A549 (cell line): ENCODE results near the gene CENPL.
"Not testable (repeated sequence)": the region's sequence is repeated elsewhere in the genome, so short reads cannot be mapped to it uniquely, and the experiment has no call there.

ENCODE experiments used
- CEBPB ChIP-seq, 2 experiments: fragments of >200 bp in 1 of 2; sonication (Bioruptor Twin) in 1 of 2; formaldehyde crosslinking in 1 of 2; IDR thresholded peaks; 2 replicates each; pipeline ENCODE4 v1.6.1; 2012 to 2016
- CTCF ChIP-seq: fragments of >200 bp; sonication (Bioruptor Twin); formaldehyde crosslinking; IDR thresholded peaks from 3 replicates; pipeline ENCODE4 v1.5.1; 2016
- HEYL ChIP-seq: fragments of 250-450 bp; sonication (Bioruptor Pico); IDR thresholded peaks from 2 replicates; pipeline ENCODE4 v1.8.0; 2021; ENCODE audit warnings: mild to moderate bottlenecking, moderate library complexity
- MAX ChIP-seq: IDR thresholded peaks from 2 replicates; pipeline ENCODE4 v1.6.1; 2012
- MAZ ChIP-seq: fragments of 150-350 bp; IDR thresholded peaks from 2 replicates; pipeline ENCODE4 v1.6.1; 2014; ENCODE audit warnings: antibody characterized with exemption, low read depth, low read length, borderline replicate concordance
- NR3C1 ChIP-seq: fragments of >200 bp; sonication (Bioruptor Twin); formaldehyde crosslinking; IDR thresholded peaks from 3 replicates; pipeline ENCODE4 v1.6.1; 2017
- POLR2A ChIP-seq: IDR thresholded peaks from 2 replicates; pipeline ENCODE4 v1.6.1; 2012; ENCODE audit warnings: mild to moderate bottlenecking, low read length
- POLR2AphosphoS2 ChIP-seq: conservative IDR thresholded peaks from 2 replicates; pipeline ENCODE4 v1.6.1; 2012; ENCODE audit warnings: low read length, improper control_type of control experiment, inconsistent platforms
- RNF2 ChIP-seq: fragments of 200-600 bp; sonication (generic); IDR thresholded peaks from 2 replicates; pipeline ENCODE4 v1.6.1; 2016; ENCODE audit warnings: low read depth, mild to moderate bottlenecking, antibody characterized with exemption, moderate library complexity, borderline replicate concordance
- SREBF2 ChIP-seq: fragments of 450-650 bp; IDR thresholded peaks from 2 replicates; pipeline ENCODE4 v1.6.1; 2014; ENCODE audit warnings: mild to moderate bottlenecking, moderate library complexity

GRCh38 chr1:173859547-173859946 lies 34.9 kb upstream of the CENPL start:
- TF ChIP-seq HEYL (CRISPR knock-in tag); CTCF; MAZ; NR3C1; MAX; RNF2; CEBPB (IDR thresholded peaks at IDR 0.05); SREBF2; POLR2A: not testable (repeated sequence)
- TF ChIP-seq POLR2AphosphoS2 = peak; percentile 66
